Caco-2 (cell line): Measurements from ENCODE around the gene CFAP20. TPM values are rescaled to one million over a fixed set of nuclear protein-coding genes. Genes with fewer than 3 reads are reported as not detected.

ENCODE experiments used
- BruUV-seq: library from RNA; stranded (reverse); fragments of 400-500 nt; replicated peaks from 2 replicates; lab custom pipeline; 2021; lab: Mats Ljungman, UMichigan
- CTCF ChIA-PET: fragments of 300-600 bp; sonication (Branson Sonifier 250); formaldehyde crosslinking; loops from one replicate; lab custom pipeline; 2022; ENCODE audit warnings: antibody characterized with exemption; lab: Charles Lee
- POLR2A ChIA-PET: fragments of 300-600 bp; sonication (Branson Sonifier 250); formaldehyde crosslinking; loops from one replicate; lab custom pipeline; 2022; ENCODE audit warnings: antibody characterized with exemption; lab: Charles Lee
- DNase-seq, 2 experiments: peaks; one replicate each; pipeline versions ENCODE4 v3.0.0 to v3.0.0-alpha.2; 2020 to 2022
- H3K27me3 ChIP-seq: replicated peaks from 2 replicates; pipeline ENCODE4 v1.6.0; 2011; ENCODE audit warnings: low read length; ENCODE audit not compliant: control insufficient read depth, insufficient read depth
- H3K36me3 ChIP-seq: 2 replicates; pipeline ENCODE4 v1.5.1; 2011; ENCODE audit warnings: low read length; ENCODE audit not compliant: control insufficient read depth, insufficient read depth
- H3K4me1 ChIP-seq: fragments of 250-450 bp; sonication (Bioruptor Pico); 2 replicates; pipeline ENCODE4 v1.5.1; 2020; ENCODE audit warnings: mild to moderate bottlenecking
- H3K4me3 ChIP-seq: 2 replicates; pipeline ENCODE4 v1.5.1; 2011; ENCODE audit warnings: low read depth, mild to moderate bottlenecking, control low read depth, low read length
- H3K9me3 ChIP-seq: fragments of 250-450 bp; sonication (Bioruptor Pico); 2 replicates; pipeline ENCODE4 v1.5.1; 2020; ENCODE audit warnings: mild to moderate bottlenecking, moderate library complexity
- H3K27ac Mint-ChIP-seq: one replicate; pipeline ENCODE4 v1.8.0; 2022; ENCODE audit warnings: mixed read lengths; ENCODE audit not compliant: unreplicated experiment
- H3K27me3 Mint-ChIP-seq: one replicate; pipeline ENCODE4 v1.8.0; 2022; ENCODE audit warnings: mixed read lengths; ENCODE audit not compliant: insufficient read depth, unreplicated experiment
- H3K36me3 Mint-ChIP-seq: one replicate; pipeline ENCODE4 v1.8.0; 2022; ENCODE audit warnings: mild to moderate bottlenecking, mixed read lengths; ENCODE audit not compliant: insufficient read depth, unreplicated experiment
- H3K4me1 Mint-ChIP-seq: one replicate; pipeline ENCODE4 v1.8.0; 2022; ENCODE audit warnings: low read depth, mixed read lengths; ENCODE audit not compliant: unreplicated experiment
- H3K4me3 Mint-ChIP-seq: one replicate; pipeline ENCODE4 v1.8.0; 2022; ENCODE audit warnings: mild to moderate bottlenecking, moderate library complexity, mixed read lengths; ENCODE audit not compliant: unreplicated experiment
- H3K9me3 Mint-ChIP-seq: one replicate; pipeline ENCODE4 v1.8.0; 2022; ENCODE audit warnings: mixed read lengths; ENCODE audit not compliant: unreplicated experiment
- CTCF ChIP-seq, 2 experiments: fragments of 200-600 bp in 1 of 2; IDR thresholded peaks; 1 replicate in 1 of 2; 2 replicates in 1 of 2; pipeline versions ENCODE4 v1.5.1 to v1.8.0; 2011 to 2022; ENCODE audit warnings: antibody characterized with exemption in 1 of 2, control low read depth in 1 of 2, inconsistent platforms in 1 of 2, low read depth in 1 of 2, low read length in 1 of 2, mild to moderate bottlenecking in 1 of 2, moderate library complexity in 1 of 2; ENCODE audit not compliant: insufficient read depth in 1 of 2, severe bottlenecking in 1 of 2, unreplicated experiment in 1 of 2
- intact Hi-C: fragments of 100-400 bp; cut with micrococcal nuclease; formaldehyde crosslinking; loops from one replicate; pipeline ENCODE4 v1.10.0; 2022; ENCODE audit not compliant: unreplicated experiment
- total RNA-seq: library from RNA; stranded (reverse); gene quantifications from 2 replicates; pipeline ENCODE4 v1.2.3, GENCODE V29; 2022

Gene CFAP20
- total RNA-seq, 1 experiment from 2014 or later: 73.2 TPM

- intact Hi-C loops: no loop called here
- peaks cover 40% of the 10 kb centered on the region for H3K4me1 Mint-ChIP-seq
- TF ChIP-seq CTCF (IDR thresholded peaks at IDR 0.05; ENCODE audit: insufficient read depth in 1 of 2, low read depth in 1 of 2, low read length in 1 of 2, severe bottlenecking in 1 of 2, unreplicated experiment in 1 of 2): no peak
- H3K9me3 Mint-ChIP-seq: no peaks in the 10 kb centered on the region
- H3K9me3 ChIP-seq: no peaks in the 10 kb centered on the region
- POLR2A ChIA-PET: no interaction called here
- no peak overlapping the region for H3K27ac Mint-ChIP-seq
- peaks cover 27% of the 10 kb centered on the region for H3K36me3 Mint-ChIP-seq
- H3K27me3 ChIP-seq: no peaks in the 10 kb centered on the region
- H3K4me1 ChIP-seq: peaks cover 36% of the 10 kb centered on the region
- CTCF ChIA-PET: interaction anchor here (1.1 kb wide), 1 partner anchor 9 kb away, joined by 6 read pairs; no protein-coding TSS in a partner anchor
- H3K27me3 Mint-ChIP-seq: no peaks in the 10 kb centered on the region
- DNase-seq: no peak
- H3K4me3 ChIP-seq: no peak overlapping the region
- no TSS peak for BruUV-seq
- no peak overlapping the region for H3K4me3 Mint-ChIP-seq
- H3K36me3 ChIP-seq: peaks cover 5% of the 10 kb centered on the region
Observed at GRCh38 chr16:58119509-58119845, 9.7 kb downstream of the CFAP20 start.

GRCh38 chr16:58118801-58119508 lies 10.2 kb downstream of the CFAP20 start:
- Mint-ChIP-seq H3K4me3 (no peak overlapping the region), H3K27ac (no peak overlapping the region), H3K9me3 (no peaks in the 10 kb centered on the region), H3K27me3 (no peaks in the 10 kb centered on the region), H3K36me3 (peaks cover 31% of the 10 kb centered on the region), H3K4me1 (peaks cover 34% of the 10 kb centered on the region)
- no peak for DNase-seq
- peaks cover 5% of the 10 kb centered on the region for H3K36me3 ChIP-seq
- TF ChIP-seq CTCF (IDR thresholded peaks at IDR 0.05; ENCODE audit: insufficient read depth in 1 of 2, low read depth in 1 of 2, low read length in 1 of 2, severe bottlenecking in 1 of 2, unreplicated experiment in 1 of 2): no peak
- ChIA-PET POLR2A (interaction anchor here (0.6 kb wide), 1 partner anchor 10 kb away, joined by 4 read pairs; the partner anchor contains the start of gene CFAP20), CTCF (interaction anchor here (0.8 to 1.1 kb wide), 2 partner anchors 9 to 91 kb away, joined by 6 to 9 read pairs; no protein-coding TSS in a partner anchor)
- no TSS peak for BruUV-seq
- no peaks in the 10 kb centered on the region for H3K9me3 ChIP-seq
- intact Hi-C loops: no loop called here
- H3K4me1 ChIP-seq: peaks cover 30% of the 10 kb centered on the region
- H3K27me3 ChIP-seq: no peaks in the 10 kb centered on the region
- no peak overlapping the region for H3K4me3 ChIP-seq

GRCh38 chr16:58116529-58116928 lies 12.7 kb downstream of the CFAP20 start:
- Mint-ChIP-seq H3K36me3 (peaks cover 45% of the 10 kb centered on the region), H3K9me3 (no peaks in the 10 kb centered on the region), H3K27ac (no peak overlapping the region), H3K27me3 (no peaks in the 10 kb centered on the region), H3K4me3 (no peak overlapping the region), H3K4me1 (peaks cover 23% of the 10 kb centered on the region)
- Histone ChIP-seq H3K4me1 (peaks cover 20% of the 10 kb centered on the region), H3K9me3 (no peaks in the 10 kb centered on the region), H3K36me3 (peaks cover 5% of the 10 kb centered on the region), H3K4me3 (no peak overlapping the region), H3K27me3 (no peaks in the 10 kb centered on the region)
- intact Hi-C loops: no loop called here
- CTCF ChIA-PET: no interaction called here
- BruUV-seq: no TSS peak
- DNase-seq: peak in 1 of 2 experiments; percentile 4
- no peak for TF ChIP-seq CTCF (IDR thresholded peaks at IDR 0.05; ENCODE audit: insufficient read depth in 1 of 2, low read depth in 1 of 2, low read length in 1 of 2, severe bottlenecking in 1 of 2, unreplicated experiment in 1 of 2)
- POLR2A ChIA-PET: interaction anchor here (0.7 kb wide), 1 partner anchor 92 kb away, joined by 6 read pairs; no protein-coding TSS in a partner anchor
